Measurements from ENCODE around the gene EPN2.
"Not testable (repeated sequence)": the region's sequence is repeated elsewhere in the genome, so short reads cannot be mapped to it uniquely, and the experiment has no call there.

Gene EPN2

GRCh38 chr17:19237139-19237388 lies at the start of gene EPN2:
TSS of gene EPN2 (plus strand) at chr17:19237366. CDS start at chr17:19283120, 45,754 bp downstream.
- DNase-seq (ENCODE audit: low read depth, low spot score), result peak; percentile 23

- not testable (repeated sequence) for DNase-seq (ENCODE audit: low read depth, low spot score)
These were observed 49.0 kb upstream of the EPN2 start for GRCh38 chr17:19187883-19188869.

- not testable (repeated sequence) for DNase-seq (ENCODE audit: low read depth, low spot score)
These were observed 48.1 kb upstream of the EPN2 start for GRCh38 chr17:19188870-19189708.

- not testable (repeated sequence) for DNase-seq (ENCODE audit: low read depth, low spot score)
These were observed 47.3 kb upstream of the EPN2 start for GRCh38 chr17:19189781-19190405.

- DNase-seq (ENCODE audit: low read depth, low spot score), result peak; percentile 0
These were observed 40.6 kb upstream of the EPN2 start for GRCh38 chr17:19196382-19197204.

- not testable (repeated sequence) for DNase-seq (ENCODE audit: low read depth, low spot score)
These were observed 34.7 kb upstream of the EPN2 start for GRCh38 chr17:19202448-19202847.

- not testable (repeated sequence) for DNase-seq (ENCODE audit: low read depth, low spot score)
These were observed 33.7 kb upstream of the EPN2 start for GRCh38 chr17:19203429-19203828.

GRCh38 chr17:19215074-19215860 lies 21.9 kb upstream of the EPN2 start:
- DNase-seq (ENCODE audit: low read depth, low spot score), result not testable (repeated sequence)

- not testable (repeated sequence) for DNase-seq (ENCODE audit: low read depth, low spot score)
These were observed 20.8 kb upstream of the EPN2 start for GRCh38 chr17:19216148-19216926.

GRCh38 chr17:19218914-19219313 lies 18.3 kb upstream of the EPN2 start:
- not testable (repeated sequence) for DNase-seq (ENCODE audit: low read depth, low spot score)

GRCh38 chr17:19219384-19219783 lies 17.8 kb upstream of the EPN2 start:
- DNase-seq (ENCODE audit: low read depth, low spot score), result not testable (repeated sequence)

GRCh38 chr17:19220195-19220594 lies 17.0 kb upstream of the EPN2 start:
- not testable (repeated sequence) for DNase-seq (ENCODE audit: low read depth, low spot score)

GRCh38 chr17:19226610-19227588 lies 10.3 kb upstream of the EPN2 start:
- not testable (repeated sequence) for DNase-seq (ENCODE audit: low read depth, low spot score)

- not testable (repeated sequence) for DNase-seq (ENCODE audit: low read depth, low spot score)
These were observed 2.5 kb upstream of the EPN2 start for GRCh38 chr17:19234676-19235075.

GRCh38 chr17:19236351-19237138 lies 621 bp upstream of the EPN2 start:
- not testable (repeated sequence) for DNase-seq (ENCODE audit: low read depth, low spot score)

- DNase-seq (ENCODE audit: low read depth, low spot score), result no peak
These were observed 412 bp downstream of the EPN2 start for GRCh38 chr17:19237389-19238166.

GRCh38 chr17:19238167-19238505 lies 970 bp downstream of the EPN2 start:
- DNase-seq (ENCODE audit: low read depth, low spot score), result no peak
